GM18870 (cell line): Measurements from ENCODE around the gene SLC25A23.
A peak's percentile ranks its signal among the peaks of the same experiment; 100 is the strongest.

ENCODE experiments used
- ATAC-seq: cut with Tn5 transposase; IDR thresholded peaks from one replicate; pipeline ENCODE4 v1.9.1; 2021; ENCODE audit warnings: moderate library complexity; ENCODE audit not compliant: unreplicated experiment

Gene SLC25A23

DNA sequence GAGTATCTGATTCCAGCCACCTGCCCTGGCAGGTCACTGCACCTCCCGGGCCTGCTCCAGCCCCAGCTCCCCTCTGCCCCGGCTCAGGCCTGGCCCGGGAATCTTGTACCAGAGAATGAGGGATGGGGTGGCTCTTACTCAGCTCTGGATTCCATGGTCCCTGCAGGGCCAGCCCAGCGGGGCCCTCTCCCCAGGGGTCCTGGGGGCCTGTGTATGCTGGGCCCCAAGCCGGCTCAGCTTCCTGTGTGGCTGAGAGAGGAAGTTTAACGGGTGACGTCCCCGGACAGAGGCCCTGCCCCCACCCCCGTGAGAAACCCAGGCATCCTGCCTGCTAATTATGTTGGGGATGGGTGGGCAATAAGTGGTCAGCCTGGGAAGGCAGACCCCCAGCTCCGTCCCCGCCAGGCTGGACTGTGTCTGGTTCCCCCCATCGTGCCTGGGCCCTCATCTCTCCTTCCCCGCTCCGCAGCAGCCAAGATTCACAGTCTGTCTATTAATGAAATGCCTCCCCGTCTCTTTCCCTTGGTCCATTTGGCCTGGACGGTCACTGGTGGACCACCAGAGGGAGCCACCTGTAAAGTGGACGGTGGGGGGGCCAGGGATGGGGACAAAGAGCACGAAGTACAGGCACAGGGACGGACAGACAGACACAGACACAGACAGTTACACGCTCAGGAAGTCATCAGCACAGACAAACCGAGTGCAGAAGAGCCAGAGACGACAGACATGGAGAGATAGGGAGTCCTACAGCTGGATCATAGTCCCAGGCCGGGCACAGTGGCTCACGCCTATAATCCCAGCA lies 22.1 kb upstream of the SLC25A23 start, which contains the start of gene DENND1C:
DENND1C (minus strand) TSS at position 247 of the 802 bp plus-strand sequence; CDS start at position 155, 92 bp downstream.
- ATAC-seq = no peak

DNA sequence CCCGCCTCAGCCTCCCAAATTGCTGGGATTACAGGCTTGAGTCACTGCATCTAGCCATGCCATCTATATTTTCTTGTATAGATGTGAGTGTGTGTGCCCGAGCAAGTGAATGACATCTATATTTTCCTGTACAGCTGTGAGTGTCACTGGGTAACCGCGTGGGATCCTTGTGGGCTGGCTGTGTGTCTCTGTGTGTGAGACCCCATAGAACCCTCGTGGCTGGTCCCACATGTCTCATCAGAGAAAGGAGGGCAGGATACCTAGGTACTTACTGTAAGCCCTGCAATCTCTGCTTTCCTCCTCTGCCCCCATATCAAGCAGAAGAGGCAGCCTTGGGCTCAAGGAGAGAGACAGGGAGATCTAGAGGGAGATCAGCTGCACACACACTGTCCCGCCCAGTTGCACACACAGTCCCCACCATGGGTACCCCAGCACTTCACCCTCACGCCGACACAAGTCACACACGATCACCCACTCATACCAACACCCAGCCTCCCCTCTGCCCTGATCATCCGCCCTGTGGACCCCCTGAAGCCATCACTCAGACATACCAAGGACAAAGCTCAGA lies 21.3 kb upstream of the SLC25A23 start:
- ATAC-seq = no peak

DNA sequence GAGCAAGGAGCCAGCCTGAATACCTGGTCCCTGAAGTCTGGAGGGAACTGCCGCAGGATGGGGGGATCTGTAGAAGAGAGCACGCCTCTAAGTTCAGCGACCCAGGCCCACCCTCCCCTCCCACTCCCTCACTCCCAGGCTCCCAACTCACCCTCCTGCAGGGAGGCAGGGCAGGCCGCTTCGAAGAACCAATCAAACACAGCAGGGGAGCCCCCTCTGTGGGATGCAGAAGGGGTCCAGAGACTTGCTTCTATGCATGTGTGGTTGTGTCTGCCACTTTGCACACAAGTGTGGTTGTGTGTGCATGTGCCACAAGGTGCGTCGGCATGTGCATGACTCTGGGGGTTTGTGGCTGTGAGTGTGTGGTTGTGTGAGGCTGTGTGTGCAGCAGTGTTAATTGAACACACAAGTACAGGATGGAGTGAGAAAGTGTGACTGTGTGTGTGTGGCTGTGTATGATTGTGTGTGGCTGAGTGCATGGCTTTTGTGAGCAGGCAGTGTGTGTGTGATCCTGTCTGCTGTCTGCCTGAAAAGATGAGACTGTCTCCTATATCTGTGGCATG lies 20.3 kb upstream of the SLC25A23 start:
- no peak for ATAC-seq

DNA sequence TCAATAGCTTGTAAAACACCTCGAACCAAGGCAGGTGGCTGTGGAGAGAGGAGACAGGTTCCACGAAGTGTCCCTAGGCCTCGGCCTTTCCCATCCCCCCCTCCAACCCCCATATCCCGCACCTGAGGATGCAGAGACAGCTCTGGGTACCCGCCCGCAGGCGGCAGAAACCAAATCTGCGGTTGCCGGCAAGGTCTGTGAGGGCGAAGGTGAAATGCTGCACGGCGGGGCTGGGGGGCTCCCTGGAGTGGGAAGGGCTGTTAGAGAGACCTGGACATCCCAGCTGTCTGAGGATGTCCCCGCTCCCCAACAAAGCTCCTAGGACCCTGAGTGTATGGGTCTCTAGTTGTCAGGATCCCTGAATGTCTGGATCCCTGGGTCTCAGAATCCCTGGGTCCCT lies 19.2 kb upstream of the SLC25A23 start:
- no peak for ATAC-seq

DNA sequence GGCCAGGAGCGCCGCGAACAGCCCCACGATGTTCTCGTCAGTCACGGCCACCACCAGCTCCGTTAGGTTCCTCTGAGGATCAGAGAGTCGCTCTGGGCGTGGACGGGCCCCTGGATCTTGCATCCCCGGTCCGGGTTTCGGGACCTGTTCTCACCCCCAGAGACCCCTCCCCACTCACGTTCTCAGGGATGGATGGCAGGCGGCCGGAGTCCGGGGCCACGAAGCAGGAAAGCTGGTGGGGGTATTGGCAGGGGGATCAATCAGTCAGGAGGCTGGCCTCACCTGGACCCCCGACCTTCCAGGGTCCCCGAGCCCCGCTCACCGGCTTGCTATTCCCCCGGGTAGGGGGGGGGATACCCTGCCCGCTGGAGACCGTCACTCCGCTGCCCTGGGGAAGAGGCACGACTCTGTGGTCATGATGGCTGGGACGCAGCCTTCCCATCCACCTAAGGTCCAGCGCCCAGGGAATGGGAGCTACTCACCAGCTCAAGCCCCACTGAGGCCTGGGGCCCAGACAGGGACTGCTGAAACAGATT lies 17.4 kb upstream of the SLC25A23 start:
- no peak for ATAC-seq

DNA sequence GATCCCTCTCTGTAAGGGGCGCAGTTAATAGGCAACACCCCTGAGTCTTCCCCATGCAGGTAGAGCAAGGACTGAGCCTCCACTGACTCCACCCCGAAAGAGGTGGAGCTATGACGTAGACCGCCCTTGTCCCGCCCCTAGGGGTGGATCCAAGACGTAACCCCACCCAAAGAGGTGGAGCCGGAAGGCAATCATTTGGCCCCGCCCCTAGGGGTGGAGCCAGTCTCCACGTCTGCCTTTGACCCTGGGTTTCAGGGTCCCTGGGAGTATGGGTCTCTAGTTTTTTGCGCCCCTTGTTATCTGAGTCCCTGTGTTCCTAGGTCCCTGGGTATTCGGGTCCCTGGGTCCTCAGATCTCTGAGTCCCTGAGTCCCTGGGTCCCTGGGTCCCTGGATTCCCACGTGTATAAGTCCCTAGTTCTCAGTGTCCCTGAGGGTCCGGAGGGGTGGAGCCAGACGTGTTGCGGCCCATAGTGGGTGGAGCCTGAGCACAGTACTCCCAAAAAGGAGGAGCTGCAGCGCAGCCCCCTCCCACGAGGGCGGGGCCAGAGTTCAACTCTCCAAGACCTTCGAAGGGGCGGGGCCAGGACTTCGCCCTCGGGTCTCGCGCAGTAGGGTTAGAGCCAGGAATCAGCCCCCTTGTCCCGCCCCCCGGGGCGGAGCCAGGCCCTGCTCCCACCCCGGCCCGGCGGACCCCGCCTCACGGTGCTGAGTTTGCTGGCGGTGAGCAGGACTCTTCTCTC lies 16.7 kb upstream of the SLC25A23 start:
- no peak for ATAC-seq

DNA sequence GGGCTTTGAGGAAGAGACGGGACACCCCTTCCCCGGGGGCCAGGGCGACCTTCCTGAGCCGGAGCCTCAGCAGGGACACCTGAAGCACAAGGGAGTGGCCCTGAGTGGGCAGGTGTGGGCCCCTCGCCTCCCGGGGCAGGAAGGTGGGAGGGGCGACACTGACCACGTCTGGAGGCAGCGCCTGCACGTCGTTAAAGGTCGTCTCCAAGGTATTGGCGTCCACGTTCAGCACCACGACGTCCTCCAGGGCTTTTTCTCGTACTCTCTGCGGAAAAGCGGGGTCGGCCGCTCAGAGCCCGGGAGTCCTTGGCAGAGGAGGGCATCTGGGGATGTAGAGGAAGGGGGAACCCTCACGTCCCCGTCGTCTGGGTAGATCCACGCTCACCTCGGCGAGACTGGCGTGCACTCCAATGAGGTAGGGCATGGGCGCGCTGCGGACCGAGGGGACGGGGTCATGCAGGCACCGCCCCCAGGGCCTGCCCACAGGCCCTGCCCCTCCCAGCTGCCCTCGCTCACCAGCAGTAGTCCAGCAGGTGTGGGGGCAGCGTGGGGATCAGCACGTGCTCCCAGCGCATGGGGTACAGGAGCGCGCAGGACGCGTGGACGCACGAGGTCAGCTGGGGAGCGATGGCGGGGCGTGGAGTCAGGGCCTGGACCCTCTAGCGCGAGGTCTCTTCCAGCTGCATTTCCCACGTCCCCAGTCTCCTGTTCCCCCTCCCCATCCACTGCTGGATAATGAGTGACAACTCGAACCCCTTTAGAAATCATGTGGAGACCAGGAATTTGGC lies 15.9 kb upstream of the SLC25A23 start:
- ATAC-seq = no peak

DNA sequence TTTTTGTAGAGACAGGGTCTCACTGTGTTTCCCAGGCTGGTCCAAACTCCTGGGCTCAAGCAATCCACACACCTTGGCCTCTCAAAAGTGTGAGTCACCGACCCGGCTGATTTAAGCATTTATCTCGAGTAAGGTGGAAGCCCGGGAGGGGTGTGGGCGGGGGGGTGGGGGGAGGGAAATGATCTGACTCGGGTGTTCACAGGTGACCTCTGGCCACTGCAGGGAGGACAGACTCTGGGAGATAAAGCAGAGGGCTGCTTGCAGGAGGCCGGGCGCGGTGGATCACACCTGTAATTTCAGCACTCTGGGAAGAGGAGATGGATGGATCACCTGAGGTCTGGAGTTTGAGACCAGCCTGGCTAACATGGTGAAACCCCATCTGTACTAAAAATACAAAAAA lies 14.1 kb upstream of the SLC25A23 start:
- ATAC-seq = no peak

DNA sequence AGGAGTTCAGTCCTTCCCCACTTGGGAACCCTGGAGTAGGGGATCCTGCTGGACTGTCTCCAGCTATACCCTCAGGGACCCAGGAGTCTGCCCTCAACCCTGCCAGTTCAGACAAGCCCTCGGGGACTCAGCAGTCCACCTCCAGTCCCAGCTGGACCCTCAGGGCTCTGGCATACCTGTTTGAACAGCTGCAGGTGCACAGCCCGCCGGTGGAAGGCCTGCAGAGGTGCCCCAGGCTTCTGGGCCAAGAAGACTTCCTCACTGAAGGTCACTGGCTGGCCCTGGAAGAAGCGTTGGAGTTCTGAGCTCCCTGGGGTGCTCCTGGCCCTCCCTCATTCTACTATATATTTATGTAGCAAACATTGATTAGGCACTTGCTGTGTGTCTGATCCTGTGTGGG lies 13.1 kb upstream of the SLC25A23 start:
- ATAC-seq = no peak

DNA sequence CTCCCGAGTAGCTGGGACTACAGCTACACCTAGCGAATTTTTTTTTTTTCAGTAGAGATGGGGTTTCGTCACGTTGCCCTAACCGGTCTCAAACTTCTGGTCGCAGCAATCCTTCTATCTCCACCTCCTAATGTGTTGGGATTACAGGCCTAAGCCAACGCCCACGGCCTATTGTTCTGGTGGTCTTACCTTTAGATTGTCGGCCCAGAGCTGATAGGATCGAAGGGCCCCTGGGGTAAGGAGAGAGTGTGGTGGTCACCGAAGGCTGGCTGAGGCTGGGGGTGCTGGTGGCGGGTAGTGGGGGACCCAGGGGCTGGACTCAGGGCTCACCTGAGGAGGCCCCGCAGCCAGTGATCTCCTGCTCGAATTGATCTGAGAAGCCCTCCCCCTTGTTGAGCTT lies 11.5 kb upstream of the SLC25A23 start:
- ATAC-seq = no peak

DNA sequence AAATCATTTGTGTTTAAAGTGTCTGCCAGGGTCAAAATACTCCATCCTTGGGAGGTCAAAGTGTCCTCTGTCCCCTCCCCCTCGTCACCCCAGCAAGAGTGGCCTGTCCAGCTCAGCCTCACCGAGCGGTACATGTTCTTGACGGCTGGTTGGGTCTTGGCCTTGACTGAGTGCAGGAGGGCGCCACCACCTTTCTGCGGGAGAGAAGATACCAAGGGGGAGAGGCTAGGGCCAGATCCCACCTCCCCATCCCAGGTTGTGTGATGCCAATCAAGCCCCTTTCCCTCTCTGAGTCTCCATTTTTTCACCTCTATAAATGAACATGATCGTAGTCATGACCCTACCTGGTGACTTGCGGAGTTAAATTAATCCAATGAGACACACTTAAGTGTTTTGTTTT lies 10.6 kb upstream of the SLC25A23 start:
- ATAC-seq = no peak

DNA sequence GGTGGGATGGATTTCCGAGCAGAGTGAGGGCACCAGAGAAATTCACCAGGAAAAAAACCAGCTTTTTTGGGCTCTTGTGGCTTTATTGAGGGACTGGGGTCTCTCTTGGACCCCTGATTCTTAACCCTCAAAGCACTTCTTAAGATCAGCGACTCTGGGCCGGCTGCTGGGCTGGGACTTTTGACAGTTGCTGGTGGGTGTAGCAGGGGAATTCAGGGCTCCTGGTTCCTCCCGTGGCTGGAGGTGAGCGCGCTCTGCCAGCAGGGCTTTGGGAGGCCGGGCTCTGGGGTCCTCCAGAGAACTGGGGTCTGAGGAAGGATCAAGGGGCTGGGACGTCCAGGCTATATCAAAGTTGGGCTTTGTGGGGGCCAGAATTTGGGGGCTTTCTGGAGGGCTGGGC lies 7.8 kb upstream of the SLC25A23 start:
- ATAC-seq = no peak

DNA sequence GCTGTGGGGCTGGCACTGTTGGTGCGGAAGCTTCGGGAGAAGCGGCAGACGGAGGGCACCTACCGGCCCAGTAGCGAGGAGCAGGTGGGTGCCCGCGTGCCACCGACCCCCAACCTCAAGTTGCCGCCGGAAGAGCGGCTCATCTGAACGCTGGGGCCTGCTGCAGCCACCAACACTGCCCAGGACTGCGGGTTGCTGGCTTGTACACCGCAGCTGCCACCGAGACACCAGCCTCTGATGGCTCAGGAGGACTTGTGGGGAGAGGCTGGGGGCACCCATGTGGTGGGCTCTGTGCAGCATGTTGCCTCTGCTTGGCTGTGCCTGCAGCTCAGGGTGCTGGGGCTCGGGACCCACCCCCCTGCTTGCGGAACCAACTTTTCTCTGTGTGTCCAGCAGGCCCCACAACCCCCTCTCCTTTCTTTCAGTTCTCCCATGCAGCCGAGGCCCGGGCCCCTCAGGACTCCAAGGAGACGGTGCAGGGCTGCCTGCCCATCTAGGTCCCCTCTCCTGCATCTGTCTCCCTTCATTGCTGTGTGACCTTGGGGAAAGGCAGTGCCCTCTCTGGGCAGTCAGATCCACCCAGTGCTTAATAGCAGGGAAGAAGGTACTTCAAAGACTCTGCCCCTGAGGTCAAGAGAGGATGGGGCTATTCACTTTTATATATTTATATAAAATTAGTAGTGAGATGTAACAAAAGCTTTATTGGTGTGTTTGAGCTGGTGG lies 7.1 kb upstream of the SLC25A23 start:
- ATAC-seq = no peak

DNA sequence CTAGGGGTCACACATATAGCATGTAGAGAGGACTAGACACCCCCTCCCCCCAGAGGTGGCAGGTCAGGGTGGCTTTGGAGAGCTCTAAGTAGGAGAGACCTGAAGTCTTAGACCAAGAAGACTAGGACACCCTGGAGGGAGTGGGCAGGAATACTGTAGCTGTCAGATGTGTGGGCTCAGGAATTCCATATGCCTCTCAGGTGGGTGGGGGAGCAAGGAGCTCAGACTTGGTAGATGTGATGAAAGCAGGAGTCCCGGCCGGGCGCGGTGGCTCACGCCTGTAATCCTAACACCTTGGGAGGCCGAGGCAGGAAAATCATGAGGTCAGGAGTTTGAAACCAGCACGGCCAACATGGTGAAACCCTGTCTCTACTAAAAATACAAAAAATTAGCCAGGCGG lies 6.1 kb upstream of the SLC25A23 start:
- ATAC-seq = no peak

DNA sequence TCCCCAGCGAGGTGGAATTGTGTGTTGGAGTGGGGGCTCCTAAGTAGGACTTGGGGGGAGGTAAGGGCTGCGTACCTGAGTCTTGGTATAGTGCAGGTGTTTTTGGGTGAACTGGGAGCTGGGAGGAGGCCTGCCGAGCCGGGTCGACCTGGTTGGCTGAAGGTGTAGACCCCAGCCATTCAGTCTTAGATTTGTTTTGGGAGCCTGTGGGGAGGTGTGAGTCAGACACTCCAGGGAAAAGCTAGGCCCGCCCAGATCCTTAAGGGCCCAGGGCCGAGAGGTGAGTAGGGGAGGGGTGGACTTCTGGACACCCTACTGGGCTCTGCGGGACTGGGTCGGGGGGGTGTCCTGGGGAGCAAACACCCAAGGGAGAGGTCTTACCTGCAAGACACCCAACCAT lies 5.4 kb upstream of the SLC25A23 start:
- ATAC-seq = no peak

DNA sequence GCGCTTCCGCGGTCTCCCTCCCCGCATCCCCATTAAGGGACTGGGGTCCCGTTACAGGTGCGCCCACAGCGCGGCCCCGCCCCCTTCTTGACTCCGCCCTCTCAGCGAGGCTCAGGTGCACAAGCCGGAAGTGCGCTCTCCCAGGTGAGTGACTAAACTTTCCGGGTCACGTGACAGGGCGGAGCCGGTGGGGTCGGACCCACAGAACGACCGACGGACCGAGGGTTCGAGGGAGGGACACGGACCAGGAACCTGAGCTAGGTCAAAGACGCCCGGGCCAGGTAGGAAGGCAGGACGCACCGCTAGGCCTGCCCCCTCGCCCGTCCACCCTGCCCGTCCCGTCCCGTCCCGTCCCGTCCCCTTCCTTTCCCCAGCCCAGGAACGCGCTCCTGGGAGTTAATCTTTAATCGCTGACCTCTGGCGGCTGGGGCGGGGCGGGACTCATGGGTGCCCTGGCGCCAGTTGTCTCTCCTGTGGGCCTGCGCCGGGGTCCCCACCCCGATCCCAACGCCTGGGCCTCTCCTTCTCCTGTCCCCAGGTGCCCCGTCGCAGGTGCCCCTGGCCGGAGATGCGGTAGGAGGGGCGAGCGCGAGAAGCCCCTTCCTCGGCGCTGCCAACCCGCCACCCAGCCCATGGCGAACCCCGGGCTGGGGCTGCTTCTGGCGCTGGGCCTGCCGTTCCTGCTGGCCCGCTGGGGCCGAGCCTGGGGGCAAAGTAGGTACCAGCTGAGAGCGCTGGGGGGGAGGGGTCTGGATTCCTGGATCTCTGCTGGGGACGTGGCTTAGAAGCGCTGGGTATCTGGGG lies 4.7 kb upstream of the SLC25A23 start, which contains the start of gene CRB3:
CRB3 (plus strand) TSS at position 202 of the 804 bp plus-strand sequence; CDS start at position 633, 431 bp downstream.
- no peak for ATAC-seq

DNA sequence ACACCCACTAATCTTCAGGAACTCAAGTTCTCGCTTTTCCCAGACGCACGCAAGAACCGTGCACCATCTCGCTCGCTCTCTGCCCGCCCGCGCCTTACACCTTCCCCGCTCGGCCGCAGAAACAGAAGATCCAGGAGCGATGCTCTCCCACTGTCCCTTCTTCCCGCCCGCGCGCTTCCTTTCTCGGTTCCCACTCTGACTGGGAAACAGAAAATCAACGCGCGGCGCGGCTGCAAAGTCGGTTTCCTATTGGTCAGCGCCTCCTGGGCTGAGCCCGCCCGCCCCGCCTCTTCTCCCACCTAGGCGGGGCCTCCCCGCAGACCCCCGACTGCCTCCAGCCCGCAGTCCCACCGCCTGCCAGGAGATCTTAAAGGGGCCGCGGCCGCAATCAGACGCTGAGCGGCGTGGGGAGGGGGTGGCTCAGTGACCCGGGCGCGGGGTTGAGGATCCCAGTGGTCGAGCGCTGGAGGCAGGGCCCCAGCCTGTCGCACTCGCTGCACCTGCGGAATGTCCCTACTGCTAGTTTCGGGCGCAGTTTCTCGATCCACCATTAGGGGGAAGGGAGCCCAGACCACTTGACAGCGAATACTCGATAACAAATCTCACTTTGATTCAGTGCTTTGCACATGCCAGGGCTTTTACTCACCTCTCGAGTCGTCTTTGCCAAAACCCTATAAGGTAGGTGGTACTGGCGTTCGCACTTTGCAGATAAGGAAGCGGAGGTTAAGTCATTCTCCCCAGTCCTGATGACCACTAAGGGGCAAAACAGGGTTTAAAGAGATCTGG lies 700 bp upstream of the SLC25A23 start:
- ATAC-seq = peak; percentile 80

DNA sequence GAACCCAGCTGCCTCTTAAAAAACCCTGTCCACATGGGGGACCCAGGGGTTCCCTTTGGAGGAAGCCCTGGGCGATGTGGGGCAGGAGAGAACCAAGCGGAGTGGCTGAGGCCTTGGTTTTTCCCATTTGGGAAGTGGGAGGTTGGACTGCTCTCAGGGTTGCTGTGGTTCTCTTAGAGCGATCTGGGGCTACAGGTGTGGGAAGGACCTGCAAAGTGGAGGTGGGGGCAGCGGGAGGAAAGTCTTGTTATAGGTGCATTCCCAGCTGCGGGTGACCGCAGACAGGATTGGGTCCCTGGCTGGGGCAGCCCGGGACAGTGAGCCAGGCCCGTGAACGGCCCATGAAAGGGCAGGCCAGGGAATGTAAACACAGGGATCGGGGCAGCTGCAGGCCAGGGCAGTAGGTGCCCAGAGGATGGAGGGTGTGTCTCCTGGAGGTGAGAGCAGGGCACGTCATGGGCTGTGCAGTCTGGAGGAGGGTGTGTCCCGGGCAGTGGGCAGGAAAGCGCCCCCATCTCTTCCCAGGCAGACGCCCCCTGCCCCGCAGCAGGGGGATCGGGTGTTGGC lies 814 bp downstream of the SLC25A23 start:
- ATAC-seq = no peak
